Diencephalon (tissue), 1 donor: ENCODE results near the gene ADM5. TPM values are rescaled to one million over a fixed set of nuclear protein-coding genes. Genes with fewer than 3 reads are reported as not detected.

Source experiments
- small RNA-seq: library from RNA; depleted of rRNA; stranded (forward); fragments of <200 nt; gene quantifications from one replicate; pipeline ENCODE3, GENCODE V24; 2014
- total RNA-seq: library from RNA; depleted of rRNA; stranded (reverse); fragments of >200 nt; gene quantifications from one replicate; pipeline ENCODE4 v1.2.3, GENCODE V29; 2014

ADM5 gene, protein sequence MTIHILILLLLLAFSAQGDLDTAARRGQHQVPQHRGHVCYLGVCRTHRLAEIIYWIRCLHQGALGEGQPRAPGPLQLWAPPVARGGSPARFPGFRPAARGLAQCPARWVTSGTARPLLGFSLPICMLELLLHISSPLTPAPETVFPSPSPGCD
- total RNA-seq = 1.4 TPM

DNA sequence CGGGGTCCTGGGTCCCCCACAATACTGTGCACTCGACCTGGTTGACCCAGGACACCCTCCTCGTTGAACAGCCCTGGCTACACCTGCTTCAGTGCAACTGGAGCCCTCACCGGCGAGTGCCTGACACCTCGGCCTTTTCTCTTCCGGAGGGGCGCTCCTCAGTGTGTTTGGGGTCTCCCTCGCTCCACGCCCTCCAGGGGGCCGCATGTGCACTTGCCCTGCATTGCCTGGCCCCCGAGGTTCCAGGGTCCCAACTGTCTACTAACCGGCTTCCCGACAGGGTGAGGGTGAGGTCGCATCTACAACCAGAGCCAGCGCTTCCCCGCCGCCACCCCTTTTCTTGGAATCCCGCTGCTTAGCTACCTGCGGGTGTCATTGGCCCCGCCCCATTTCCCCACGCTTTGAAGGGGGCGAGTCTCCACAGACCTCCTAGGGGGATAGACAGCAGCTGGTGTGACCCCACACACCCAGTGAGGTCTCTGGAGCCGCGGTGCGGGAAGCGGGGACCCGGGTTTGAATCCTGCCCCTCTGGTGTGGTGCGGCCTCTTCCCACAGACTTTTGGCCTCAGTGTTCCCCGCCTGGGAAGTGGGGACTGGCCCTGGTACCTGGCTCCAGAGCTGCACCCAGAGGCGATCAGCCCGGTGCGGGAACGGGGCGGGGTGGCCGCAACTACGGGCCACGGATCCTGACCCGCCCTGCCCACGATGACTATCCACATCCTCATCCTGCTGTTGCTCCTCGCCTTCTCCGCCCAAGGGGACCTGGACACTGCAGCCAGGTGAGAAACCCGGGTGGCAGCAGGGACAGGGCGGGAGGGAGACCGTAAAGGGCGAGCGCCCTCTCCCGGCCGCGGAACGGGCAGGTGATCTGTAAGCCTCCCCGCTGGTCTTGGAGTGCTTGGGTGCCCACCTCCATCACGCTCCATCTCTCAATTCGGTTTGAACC lies at the start of gene ADM5:
Gene ADM5 (plus strand): TSS at position 462 of the 946 bp plus-strand sequence. CDS start 244 bp downstream, at position 706.

DNA sequence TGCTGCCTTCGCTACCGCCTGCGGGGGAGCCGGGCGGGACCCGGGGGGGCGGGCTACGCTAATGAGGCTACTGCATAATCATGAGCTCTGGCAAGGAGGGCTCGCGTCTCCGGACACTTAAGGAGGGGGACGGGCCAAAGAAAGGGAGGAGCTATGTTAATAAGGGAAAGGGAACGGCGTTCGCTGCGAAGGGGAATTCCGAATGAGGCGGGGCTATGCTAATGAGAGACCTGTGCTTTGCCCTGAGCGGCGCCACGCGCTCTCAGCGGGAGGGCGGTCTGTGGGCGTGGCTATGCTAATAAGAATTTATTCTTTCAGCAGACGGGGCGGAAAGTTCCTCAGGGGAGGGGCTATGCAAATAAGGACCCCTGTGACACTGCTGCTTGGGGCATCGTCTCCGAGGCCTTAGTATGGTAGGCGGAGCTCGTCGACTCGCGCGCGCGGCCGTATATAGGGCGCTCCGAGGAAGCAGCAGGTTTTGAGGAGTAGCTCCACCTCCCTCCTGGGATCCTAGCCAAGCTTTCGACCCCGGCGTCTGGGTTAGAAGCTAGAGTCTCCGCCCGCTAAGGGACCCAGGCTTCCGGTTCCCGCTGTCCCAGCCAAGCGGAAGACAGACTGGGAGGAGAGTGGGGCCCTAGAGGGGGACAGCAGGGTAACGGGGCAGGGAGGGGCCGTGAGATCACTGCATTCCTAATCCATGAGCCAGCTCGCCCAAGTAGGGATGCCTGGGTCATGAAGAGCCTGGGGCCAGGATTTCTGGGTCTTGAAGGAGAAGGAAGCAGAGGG lies 49.1 kb upstream of the ADM5 start, which contains the start of gene RRAS:
Gene RRAS (minus strand): TSS at position 31 of the 786 bp plus-strand sequence. CDS start 45 bp downstream, outside the sequence.

DNA sequence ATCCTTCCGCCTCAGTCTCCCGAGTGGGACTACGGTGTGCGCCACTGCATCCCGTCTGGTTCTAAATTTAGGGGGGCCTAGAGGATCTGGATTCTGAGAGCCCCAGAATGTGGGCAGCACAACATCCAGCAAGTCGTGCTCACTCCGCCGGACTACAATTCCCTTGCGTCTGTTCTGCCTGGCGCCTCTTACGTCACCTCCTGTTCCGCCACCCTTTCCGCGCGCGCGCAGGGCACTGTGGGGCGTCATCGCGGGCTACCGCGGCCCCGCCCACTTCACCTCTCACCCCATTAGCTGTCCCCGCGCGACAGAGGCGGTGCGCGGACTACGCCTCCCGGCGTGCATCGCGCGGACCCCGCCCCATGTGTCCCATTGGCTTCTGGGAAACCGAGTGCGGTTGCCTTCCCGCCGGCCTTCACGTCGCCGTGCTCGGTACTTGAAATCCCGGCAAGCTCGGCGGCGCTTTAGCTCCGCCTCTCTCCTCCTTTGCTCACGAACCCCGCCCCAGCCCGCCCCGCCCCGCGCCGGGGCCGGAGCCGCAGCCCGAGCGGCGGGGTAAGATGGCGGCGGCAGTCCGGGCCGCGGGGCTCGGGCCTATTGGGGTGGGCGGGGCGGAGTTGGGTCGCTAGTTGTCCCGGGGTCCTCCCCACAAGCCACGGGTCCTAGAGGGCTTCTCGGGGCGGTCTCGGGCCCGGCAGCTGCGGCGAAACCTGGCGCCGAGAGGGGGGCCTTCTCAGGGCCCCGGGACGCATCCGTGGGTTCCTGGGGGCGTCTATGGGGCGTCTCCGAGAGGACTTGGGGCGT lies 47.5 kb upstream of the ADM5 start, which contains the start of gene SCAF1:
Gene SCAF1 (plus strand): TSS at position 522 of the 804 bp plus-strand sequence. CDS start 2,818 bp downstream, outside the sequence.

DNA sequence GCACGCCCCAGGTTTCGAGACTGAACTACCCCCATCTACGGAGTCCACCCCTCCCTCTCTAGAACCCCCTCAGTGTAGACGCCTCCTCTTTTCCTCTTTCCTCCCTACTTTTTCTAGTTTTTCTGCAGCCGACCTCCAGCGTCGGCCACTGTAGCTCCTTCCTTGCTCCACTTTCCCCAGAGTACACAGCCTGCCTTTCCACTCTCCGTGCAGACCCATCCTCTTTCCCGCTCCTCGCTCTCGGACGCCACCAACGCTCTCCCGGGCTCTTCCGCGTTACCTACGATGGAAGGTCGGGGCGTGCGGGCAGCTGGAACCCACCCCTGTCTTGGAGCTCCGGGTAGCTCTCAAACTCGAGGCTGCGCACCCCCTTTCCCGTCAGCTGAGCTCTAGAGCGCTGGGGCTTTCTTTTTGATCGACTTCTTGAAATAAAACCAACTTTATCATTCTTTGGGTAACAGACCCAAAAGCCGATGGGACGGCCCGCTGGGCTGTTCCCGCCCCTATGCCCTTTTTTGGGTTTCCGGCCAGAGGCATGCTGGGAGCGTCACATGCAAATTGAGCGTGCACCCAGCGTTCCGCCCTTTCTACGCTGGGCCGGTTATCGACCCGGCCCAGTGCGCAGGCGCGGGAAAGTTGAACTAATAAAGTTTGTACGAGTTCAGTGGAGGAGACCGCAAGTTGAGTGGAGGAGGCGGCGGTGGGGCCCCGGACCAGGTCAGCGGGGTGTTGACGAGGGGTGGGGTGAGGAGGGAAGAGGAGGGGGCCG lies 23.9 kb upstream of the ADM5 start, which contains the start of the genes BCL2L12 and IRF3:
Gene BCL2L12 (plus strand): TSS at position 583 of the 769 bp plus-strand sequence. CDS start 760 bp downstream, outside the sequence.
Gene IRF3 (minus strand): TSS at position 507 of the 769 bp plus-strand sequence. CDS start 1,019 bp downstream, outside the sequence.

DNA sequence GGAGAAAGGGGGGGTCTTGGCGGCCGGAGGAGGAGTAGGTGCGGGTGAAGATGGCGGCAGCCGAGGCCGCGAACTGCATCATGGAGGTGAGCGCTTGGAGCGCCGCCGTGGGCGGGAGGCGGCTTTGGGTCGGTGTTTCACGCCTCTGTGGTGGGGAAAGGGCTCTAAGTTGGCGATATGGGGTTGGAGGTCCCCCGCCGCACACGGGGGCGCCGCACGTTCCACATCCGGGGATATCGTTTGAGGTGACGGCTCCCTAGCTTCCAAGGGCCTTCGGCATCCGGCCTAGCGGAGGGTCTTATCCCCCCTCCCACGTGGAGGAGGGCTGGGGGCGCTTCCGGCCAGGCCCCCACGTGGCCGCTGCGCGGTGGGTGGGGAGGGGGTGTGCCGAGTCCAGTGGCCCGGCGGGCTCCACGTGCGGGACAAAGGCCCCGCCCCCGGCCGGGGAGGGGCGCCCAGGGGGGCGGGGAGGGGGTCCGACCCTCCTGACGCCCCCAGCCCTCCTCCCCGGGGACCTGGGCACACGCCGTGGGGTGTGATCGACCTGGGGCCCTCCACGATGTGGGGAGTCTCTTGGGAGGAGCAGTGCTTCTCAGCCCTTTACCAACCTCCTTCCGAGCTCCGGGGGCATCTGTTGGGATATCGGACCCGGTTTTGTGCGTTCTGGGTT lies 12.0 kb upstream of the ADM5 start, which contains the start of gene PRMT1:
Gene PRMT1 (plus strand): TSS at position 41 of the 670 bp plus-strand sequence. CDS start 10 bp downstream, at position 51.

DNA sequence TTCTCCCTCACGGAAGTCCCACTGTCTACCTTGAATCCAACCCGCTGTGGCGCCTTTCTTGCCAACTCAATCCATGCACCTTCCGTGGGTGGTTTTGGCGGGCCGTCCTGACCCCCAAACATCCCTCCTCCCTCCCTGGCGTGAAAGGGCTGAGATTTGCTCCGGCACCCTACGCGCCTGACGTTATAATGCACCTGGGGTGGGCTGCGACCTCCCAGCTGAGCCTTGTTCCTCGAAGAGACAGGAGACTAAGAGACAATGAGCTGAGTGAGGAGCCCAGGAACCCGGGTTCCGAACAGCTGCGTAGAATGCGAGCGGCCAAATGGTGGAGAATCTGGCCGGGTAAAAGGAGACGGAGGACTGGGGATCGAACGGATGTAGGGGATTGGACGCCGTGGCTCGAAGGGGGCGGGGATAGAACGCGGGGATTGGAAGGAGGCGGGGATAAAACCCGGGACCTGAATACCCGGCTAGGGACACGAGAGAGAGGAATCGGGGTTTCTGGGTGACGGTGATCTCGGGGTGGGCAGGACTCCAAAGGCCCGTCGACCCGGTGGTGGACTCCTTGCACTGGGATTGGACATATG lies 1.4 kb downstream of the ADM5 start, which contains the start of gene CPT1C:
Gene CPT1C (plus strand): TSS at position 461 of the 587 bp plus-strand sequence. CDS start 1,137 bp downstream, outside the sequence.

Small RNAs within 50 kb of the gene (small RNA-seq; reads per million reads assigned to genes)
- gene MIR5088 = not detected

Other genes starting within 250 kb of the ADM5 start
- gene SLC17A7, start 248.1 kb upstream of the ADM5 start, total RNA-seq = 1.2 TPM
- 60.2 TPM for gene PIH1D1, start 237.8 kb upstream of the ADM5 start, total RNA-seq
- gene ALDH16A1, start 236.4 kb upstream of the ADM5 start, total RNA-seq = 11.3 TPM
- gene FLT3LG, start 215.4 kb upstream of the ADM5 start, total RNA-seq = 0.69 TPM
- 2,032 TPM for gene RPL13A, start 202.0 kb upstream of the ADM5 start, total RNA-seq
- 2,275 TPM for gene RPS11, start 193.2 kb upstream of the ADM5 start, total RNA-seq
- gene FCGRT, start 176.9 kb upstream of the ADM5 start, total RNA-seq = 19.1 TPM
- 3.9 TPM for gene RCN3, start 161.6 kb upstream of the ADM5 start, total RNA-seq
- gene NOSIP, start 109.0 kb upstream of the ADM5 start, total RNA-seq = 34.4 TPM
- gene PRRG2, start 108.3 kb upstream of the ADM5 start, total RNA-seq = 1.2 TPM
- gene PRR12, start 98.4 kb upstream of the ADM5 start, total RNA-seq = 5.8 TPM
- gene RRAS, start 49.5 kb upstream of the ADM5 start, total RNA-seq = 1.4 TPM
- gene SCAF1, start 47.4 kb upstream of the ADM5 start, total RNA-seq = 14.1 TPM
- 19.1 TPM for gene IRF3, start 23.7 kb upstream of the ADM5 start, total RNA-seq
- gene BCL2L12, start 23.7 kb upstream of the ADM5 start, total RNA-seq = 0.69 TPM
- 211 TPM for gene PRMT1, start 12.3 kb upstream of the ADM5 start, total RNA-seq
- gene CPT1C, start 1.5 kb downstream of the ADM5 start, total RNA-seq = 54.4 TPM
- gene TSKS, start 73.7 kb downstream of the ADM5 start, total RNA-seq = not detected
- gene AP2A1, start 77.4 kb downstream of the ADM5 start, total RNA-seq = 83.5 TPM
- gene FUZ, start 123.7 kb downstream of the ADM5 start, total RNA-seq = 15.2 TPM
- gene MED25, start 128.7 kb downstream of the ADM5 start, total RNA-seq = 19.1 TPM
- gene PTOV1, start 161.6 kb downstream of the ADM5 start, total RNA-seq = 113 TPM
- 26.3 TPM for gene PNKP, start 178.0 kb downstream of the ADM5 start, total RNA-seq
- gene AKT1S1, start 187.8 kb downstream of the ADM5 start, total RNA-seq = 5.1 TPM
- gene TBC1D17, start 188.1 kb downstream of the ADM5 start, total RNA-seq = 9.7 TPM
- 0.23 TPM for gene IL4I1, start 207.3 kb downstream of the ADM5 start, total RNA-seq
- 7.6 TPM for gene ATF5, start 239.6 kb downstream of the ADM5 start, total RNA-seq
- 18.2 TPM for gene NUP62, start 239.9 kb downstream of the ADM5 start, total RNA-seq